Liver (tissue), 9 donors: ENCODE measurements around the gene KLF16. TPM values are rescaled to one million over a fixed set of nuclear protein-coding genes. Genes with fewer than 3 reads are reported as not detected.

ENCODE experiments used
- DNase-seq: peaks from one replicate; pipeline ENCODE4 v3.0.0-alpha.2; 2017; ENCODE audit warnings: low spot score
- H3K27ac ChIP-seq, 2 donors: one replicate each; pipeline ENCODE4 v1.7.0; 2013; ENCODE audit warnings: inconsistent platforms in 2 of 2, low read length in 2 of 2, control low read depth in 1 of 2, low read depth in 1 of 2, mild to moderate bottlenecking in 1 of 2
- H3K27me3 ChIP-seq, 4 donors: one replicate each; pipeline versions ENCODE4 v1.6.1 to v1.7.0; 2013; ENCODE audit warnings: low read length in 3 of 4, inconsistent platforms in 1 of 4, mild to moderate bottlenecking in 1 of 4, moderate library complexity in 1 of 4; ENCODE audit not compliant: control insufficient read depth in 4 of 4, insufficient read depth in 4 of 4
- H3K36me3 ChIP-seq, 4 donors: one replicate each; pipeline versions ENCODE4 v1.6.1 to v1.7.0; 2013; ENCODE audit warnings: low read length in 3 of 4, mild to moderate bottlenecking in 3 of 4, low read depth in 1 of 4, moderate library complexity in 1 of 4; ENCODE audit not compliant: control insufficient read depth in 4 of 4, insufficient read depth in 3 of 4
- H3K4me1 ChIP-seq, 4 donors: one replicate each; pipeline versions ENCODE4 v1.6.1 to v1.7.0; 2013; ENCODE audit warnings: low read length in 3 of 4, mild to moderate bottlenecking in 3 of 4, moderate library complexity in 1 of 4; ENCODE audit not compliant: control insufficient read depth in 4 of 4, insufficient read depth in 4 of 4
- H3K4me3 ChIP-seq, 3 donors: one replicate each; pipeline versions ENCODE4 v1.6.1 to v1.7.0; 2013; ENCODE audit warnings: low read length in 3 of 3, control low read depth in 1 of 3, low read depth in 1 of 3, mild to moderate bottlenecking in 1 of 3
- H3K9ac ChIP-seq, 2 donors: one replicate each; pipeline ENCODE4 v1.7.0; 2013; ENCODE audit warnings: low read length in 2 of 2, mild to moderate bottlenecking in 2 of 2, moderate library complexity in 2 of 2, control low read depth in 1 of 2, low read depth in 1 of 2
- H3K9me3 ChIP-seq, 4 donors: one replicate each; pipeline versions ENCODE4 v1.6.1 to v1.7.0; 2013; ENCODE audit warnings: low read length in 3 of 4; ENCODE audit not compliant: control insufficient read depth in 4 of 4
- ATF3 ChIP-seq: IDR thresholded peaks from 2 replicates; pipeline ENCODE4 v1.6.1; 2016; ENCODE audit warnings: antibody characterized with exemption
- CTCF ChIP-seq: fragments of 150-350 bp; IDR thresholded peaks from 2 replicates; pipeline ENCODE4 v1.5.1; 2017; ENCODE audit warnings: improper control_type of control experiment, low read depth, low read length; ENCODE audit not compliant: missing input control
- EGR1 ChIP-seq, 2 donors: IDR thresholded peaks; 2 replicates each; pipeline ENCODE4 v1.6.1; 2016 to 2018; ENCODE audit warnings: antibody characterized with exemption in 2 of 2, low read depth in 2 of 2
- FOXA1 ChIP-seq: IDR thresholded peaks from 2 replicates; pipeline ENCODE4 v1.6.1; 2016; ENCODE audit warnings: antibody characterized with exemption
- FOXA2 ChIP-seq: IDR thresholded peaks from 2 replicates; pipeline ENCODE4 v1.6.1; 2016; ENCODE audit warnings: antibody characterized with exemption
- GABPA ChIP-seq, 2 donors: IDR thresholded peaks in 1 of 2; conservative IDR thresholded peaks in 1 of 2; 2 replicates each; pipeline ENCODE4 v1.6.1; 2016; ENCODE audit warnings: antibody characterized with exemption in 2 of 2, mild to moderate bottlenecking in 1 of 2, moderate library complexity in 1 of 2
- HNF4A ChIP-seq, 2 donors: conservative IDR thresholded peaks; 2 replicates each; pipeline ENCODE4 v1.6.1; 2016; ENCODE audit warnings: antibody characterized with exemption in 2 of 2, mild to moderate bottlenecking in 2 of 2
- HNF4G ChIP-seq: IDR thresholded peaks from 2 replicates; pipeline ENCODE4 v1.6.1; 2016; ENCODE audit warnings: antibody characterized with exemption
- JUND ChIP-seq, 2 donors: IDR thresholded peaks; 2 replicates each; pipeline ENCODE4 v1.6.1; 2016; ENCODE audit warnings: antibody characterized with exemption in 2 of 2
- MAX ChIP-seq: IDR thresholded peaks from 2 replicates; pipeline ENCODE4 v1.6.1; 2016; ENCODE audit warnings: antibody characterized with exemption
- NR2F2 ChIP-seq: IDR thresholded peaks from 2 replicates; pipeline ENCODE4 v1.6.1; 2016; ENCODE audit warnings: antibody characterized with exemption
- RAD21 ChIP-seq, 2 donors: IDR thresholded peaks; 2 replicates each; pipeline ENCODE4 v1.6.1; 2016; ENCODE audit warnings: antibody characterized with exemption in 2 of 2, mild to moderate bottlenecking in 2 of 2
- RXRA ChIP-seq, 2 donors: IDR thresholded peaks; 2 replicates each; pipeline ENCODE4 v1.6.1; 2017 to 2018; ENCODE audit warnings: antibody characterized with exemption in 2 of 2, mild to moderate bottlenecking in 1 of 2
- SP1 ChIP-seq: IDR thresholded peaks from 2 replicates; pipeline ENCODE4 v1.6.1; 2018; ENCODE audit warnings: antibody characterized with exemption, mild to moderate bottlenecking
- TAF1 ChIP-seq: conservative IDR thresholded peaks from 2 replicates; pipeline ENCODE4 v1.6.1; 2016; ENCODE audit warnings: antibody characterized with exemption, mild to moderate bottlenecking
- YY1 ChIP-seq: IDR thresholded peaks from 2 replicates; pipeline ENCODE4 v1.6.1; 2016; ENCODE audit warnings: antibody characterized with exemption, mild to moderate bottlenecking
- WGBS: extraction: QIAGEN DNeasy Blood & Tissue Kit; methylation state at CpG from one replicate; pipeline ENCODE4 v1.1.7; 2013; 5-methylcytosine and 5-hydroxymethylcytosine counted together
- polyA plus RNA-seq, 2 donors: library from polyadenylated mRNA; stranded (reverse) in 1 of 2; unstranded in 1 of 2; fragments of 200-250 nt in 1 of 2; fragments of >200 nt in 1 of 2; fragmentation: Nextera tagmentation in 1 of 2; extraction: Ambion mirVana in 1 of 2; gene quantifications; one replicate each; pipeline versions ENCODE4 v1.2.1 to v1.2.3, GENCODE V29; 2013 to 2015
- total RNA-seq, 2 donors: library from RNA; depleted of rRNA; stranded (reverse); fragments of >200 nt; gene quantifications; one replicate each; pipeline ENCODE4 v1.2.3, GENCODE V29; 2014
- TF ChIP-seq, protein P1 (sequence below): IDR thresholded peaks from 2 replicates; pipeline ENCODE4 v1.6.1; 2016; ENCODE audit warnings: antibody characterized with exemption, mild to moderate bottlenecking
- TF ChIP-seq, protein P2 (sequence below): IDR thresholded peaks from 2 replicates; pipeline ENCODE4 v1.6.1; 2016; ENCODE audit warnings: antibody characterized with exemption
- donor health status: healthy.
- donor health status: healthy.
- donor health status: healthy.
- donor health status: healthy.
- donor health status: healthy.

Gene KLF16
- total and polyA plus RNA-seq, 4 donors: 1.2 to 14.8 (median 6.0) TPM

DNA sequence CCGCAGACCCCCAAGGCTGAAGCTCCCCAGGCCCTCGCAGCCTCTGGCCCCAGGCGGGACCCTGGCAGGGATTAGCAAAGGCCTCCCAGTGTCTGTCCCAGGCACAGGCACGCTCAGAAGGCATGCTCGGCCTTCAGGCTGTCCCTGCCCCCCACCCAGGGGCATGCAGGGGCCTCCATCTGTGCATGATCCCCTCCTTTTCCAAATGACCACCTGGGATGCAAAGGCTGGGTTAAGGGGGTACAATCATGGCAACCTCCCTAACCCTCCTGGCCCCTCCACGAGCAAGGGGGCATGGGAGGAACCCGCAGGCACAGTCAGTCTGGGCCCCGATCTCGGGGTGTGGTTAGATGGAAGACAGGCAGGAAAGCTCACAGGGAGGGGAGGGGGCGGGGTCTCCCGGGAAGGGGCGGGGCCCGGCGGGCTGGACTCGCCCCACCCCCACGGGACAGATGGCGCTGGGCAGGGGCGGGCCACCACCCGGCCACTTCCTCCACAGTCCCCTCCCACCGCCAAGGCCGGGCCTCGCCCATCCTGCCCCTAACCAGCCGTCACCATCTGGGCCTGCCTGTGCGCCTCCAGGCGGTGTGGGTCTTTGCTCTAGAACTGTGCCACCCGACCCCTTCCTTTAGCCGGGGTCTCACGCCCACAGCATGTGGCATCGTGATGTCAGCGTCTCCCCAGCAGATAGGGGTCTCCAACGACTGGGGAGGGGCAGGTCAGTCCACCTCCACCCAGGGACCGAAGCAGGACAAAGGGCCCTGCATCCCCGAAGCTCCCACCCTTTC, 8.1 kb downstream of the KLF16 start:
- peak overlapping the region in 1 of 2 donors; percentile 76 for H3K9ac ChIP-seq
- peak overlapping the region; percentile 78 to 80 for H3K27ac ChIP-seq
- no peaks in the 10 kb centered on the region for H3K27me3 ChIP-seq
- H3K9me3 ChIP-seq: no peaks in the 10 kb centered on the region
- TF ChIP-seq ATF3 (no peak), FOXA2 (no peak), RXRA (IDR thresholded peaks at IDR 0.05) (no peak), EGR1 (IDR thresholded peaks at IDR 0.05; ENCODE audit: low read depth in 2 of 2) (no peak)
- H3K4me3 ChIP-seq: peak overlapping the region in 1 of 3 donors; percentile 7
- WGBS: 50% methylated on average over 33 of the region's 33 CpGs
- peaks cover 33 to 60% (median 43%) of the 10 kb centered on the region in 4 donors for H3K4me1 ChIP-seq
- H3K36me3 ChIP-seq: peaks cover 0 to 2% (median 0%) of the 10 kb centered on the region in 4 donors
- peak; percentile 99 for DNase-seq

GRCh38 chr19:1854542-1855039, 8.8 kb downstream of the KLF16 start:
- Histone ChIP-seq H3K9ac (no peak overlapping the region), H3K27ac (peak overlapping the region; percentile 45 to 51), H3K27me3 (no peaks in the 10 kb centered on the region), H3K4me1 (peaks cover 30 to 55% (median 40%) of the 10 kb centered on the region in 4 donors), H3K9me3 (no peaks in the 10 kb centered on the region), H3K4me3 (no peak overlapping the region), H3K36me3 (peaks cover 0 to 2% (median 0%) of the 10 kb centered on the region in 4 donors)
- no peak for TF ChIP-seq ATF3
- no peak for TF ChIP-seq HNF4G
- no peak for TF ChIP-seq MAX
- TF ChIP-seq, protein P1, sequence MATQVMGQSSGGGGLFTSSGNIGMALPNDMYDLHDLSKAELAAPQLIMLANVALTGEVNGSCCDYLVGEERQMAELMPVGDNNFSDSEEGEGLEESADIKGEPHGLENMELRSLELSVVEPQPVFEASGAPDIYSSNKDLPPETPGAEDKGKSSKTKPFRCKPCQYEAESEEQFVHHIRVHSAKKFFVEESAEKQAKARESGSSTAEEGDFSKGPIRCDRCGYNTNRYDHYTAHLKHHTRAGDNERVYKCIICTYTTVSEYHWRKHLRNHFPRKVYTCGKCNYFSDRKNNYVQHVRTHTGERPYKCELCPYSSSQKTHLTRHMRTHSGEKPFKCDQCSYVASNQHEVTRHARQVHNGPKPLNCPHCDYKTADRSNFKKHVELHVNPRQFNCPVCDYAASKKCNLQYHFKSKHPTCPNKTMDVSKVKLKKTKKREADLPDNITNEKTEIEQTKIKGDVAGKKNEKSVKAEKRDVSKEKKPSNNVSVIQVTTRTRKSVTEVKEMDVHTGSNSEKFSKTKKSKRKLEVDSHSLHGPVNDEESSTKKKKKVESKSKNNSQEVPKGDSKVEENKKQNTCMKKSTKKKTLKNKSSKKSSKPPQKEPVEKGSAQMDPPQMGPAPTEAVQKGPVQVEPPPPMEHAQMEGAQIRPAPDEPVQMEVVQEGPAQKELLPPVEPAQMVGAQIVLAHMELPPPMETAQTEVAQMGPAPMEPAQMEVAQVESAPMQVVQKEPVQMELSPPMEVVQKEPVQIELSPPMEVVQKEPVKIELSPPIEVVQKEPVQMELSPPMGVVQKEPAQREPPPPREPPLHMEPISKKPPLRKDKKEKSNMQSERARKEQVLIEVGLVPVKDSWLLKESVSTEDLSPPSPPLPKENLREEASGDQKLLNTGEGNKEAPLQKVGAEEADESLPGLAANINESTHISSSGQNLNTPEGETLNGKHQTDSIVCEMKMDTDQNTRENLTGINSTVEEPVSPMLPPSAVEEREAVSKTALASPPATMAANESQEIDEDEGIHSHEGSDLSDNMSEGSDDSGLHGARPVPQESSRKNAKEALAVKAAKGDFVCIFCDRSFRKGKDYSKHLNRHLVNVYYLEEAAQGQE: no peak
- no peak for TF ChIP-seq FOXA1
- no peak for TF ChIP-seq YY1
- no peak for TF ChIP-seq SP1
- no peak for TF ChIP-seq EGR1 (IDR thresholded peaks at IDR 0.05; ENCODE audit: low read depth in 2 of 2)
- TF ChIP-seq RXRA (IDR thresholded peaks at IDR 0.05): no peak
- TF ChIP-seq JUND (IDR thresholded peaks at IDR 0.05): no peak
- no peak for TF ChIP-seq CTCF
- TF ChIP-seq NR2F2: no peak
- TF ChIP-seq HNF4A (conservative IDR thresholded peaks at IDR 0.05): no peak
- TF ChIP-seq TAF1: no peak
- TF ChIP-seq RAD21 (IDR thresholded peaks at IDR 0.05): no peak
- TF ChIP-seq, protein P2, sequence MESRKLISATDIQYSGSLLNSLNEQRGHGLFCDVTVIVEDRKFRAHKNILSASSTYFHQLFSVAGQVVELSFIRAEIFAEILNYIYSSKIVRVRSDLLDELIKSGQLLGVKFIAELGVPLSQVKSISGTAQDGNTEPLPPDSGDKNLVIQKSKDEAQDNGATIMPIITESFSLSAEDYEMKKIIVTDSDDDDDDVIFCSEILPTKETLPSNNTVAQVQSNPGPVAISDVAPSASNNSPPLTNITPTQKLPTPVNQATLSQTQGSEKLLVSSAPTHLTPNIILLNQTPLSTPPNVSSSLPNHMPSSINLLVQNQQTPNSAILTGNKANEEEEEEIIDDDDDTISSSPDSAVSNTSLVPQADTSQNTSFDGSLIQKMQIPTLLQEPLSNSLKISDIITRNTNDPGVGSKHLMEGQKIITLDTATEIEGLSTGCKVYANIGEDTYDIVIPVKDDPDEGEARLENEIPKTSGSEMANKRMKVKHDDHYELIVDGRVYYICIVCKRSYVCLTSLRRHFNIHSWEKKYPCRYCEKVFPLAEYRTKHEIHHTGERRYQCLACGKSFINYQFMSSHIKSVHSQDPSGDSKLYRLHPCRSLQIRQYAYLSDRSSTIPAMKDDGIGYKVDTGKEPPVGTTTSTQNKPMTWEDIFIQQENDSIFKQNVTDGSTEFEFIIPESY: no peak
- TF ChIP-seq GABPA (IDR thresholded peaks at IDR 0.05 in 1 of 2, conservative IDR thresholded peaks at IDR 0.05 in 1 of 2): no peak
- TF ChIP-seq FOXA2: no peak
- 77% methylated on average over 37 of the region's 37 CpGs for WGBS
- DNase-seq: peak; percentile 72
